Measurements from ENCODE around the gene TNS3. TPM values are rescaled to one million over a fixed set of nuclear protein-coding genes. Genes with fewer than 3 reads are reported as not detected.

Gene TNS3
- total and polyA plus RNA-seq, 2 donors (not counting 1 experiment from before 2014, with no cell fraction given): 11.4 to 77.5 TPM

DNA sequence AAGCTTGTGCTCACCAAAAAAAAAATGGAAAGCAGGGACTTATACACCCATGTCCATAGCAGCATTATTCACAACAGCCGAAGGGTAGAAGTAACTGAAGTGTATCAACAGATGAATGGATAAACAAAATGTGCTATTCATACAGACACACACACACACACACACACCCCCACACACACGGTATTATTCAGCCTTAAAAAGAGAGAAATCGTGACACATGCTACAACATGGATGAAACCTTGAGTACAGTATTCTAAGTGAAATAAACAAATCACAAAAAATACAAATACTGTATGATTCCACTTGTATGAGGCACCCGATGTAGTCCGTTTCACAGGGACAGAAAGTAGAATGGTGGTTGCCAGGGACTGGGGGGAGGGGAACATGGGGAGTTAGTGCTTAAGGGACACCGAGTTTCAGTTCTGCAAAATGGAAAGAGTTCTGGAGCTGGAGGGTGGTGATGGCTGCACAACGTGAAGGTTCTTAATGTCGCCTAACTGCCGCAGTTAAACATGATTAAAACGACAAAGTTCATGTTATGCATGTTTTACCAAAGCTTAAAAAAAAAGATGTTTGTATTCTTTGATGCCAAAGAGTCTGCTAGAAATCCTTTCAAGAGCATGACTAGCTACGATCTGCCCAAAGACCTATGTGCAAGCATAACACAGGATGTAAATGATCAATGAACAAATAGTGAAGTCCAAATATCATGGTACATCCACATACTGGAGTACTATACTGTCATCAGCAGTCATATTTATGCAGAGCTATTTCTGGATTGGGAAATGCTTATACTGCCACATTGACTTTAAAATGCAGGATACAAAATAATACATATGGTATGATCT is 7.2 kb downstream of the TNS3 start:
- Mint-ChIP-seq H3K4me3 (peak overlapping the region; percentile 71), H3K4me1 (peaks cover 92% of the 10 kb centered on the region), H3K27me3 (no peaks in the 10 kb centered on the region), H3K27ac (peak overlapping the region; percentile 83), H3K9me3 (ENCODE audit: insufficient read depth) (no peaks in the 10 kb centered on the region)
- TF ChIP-seq, protein P1, sequence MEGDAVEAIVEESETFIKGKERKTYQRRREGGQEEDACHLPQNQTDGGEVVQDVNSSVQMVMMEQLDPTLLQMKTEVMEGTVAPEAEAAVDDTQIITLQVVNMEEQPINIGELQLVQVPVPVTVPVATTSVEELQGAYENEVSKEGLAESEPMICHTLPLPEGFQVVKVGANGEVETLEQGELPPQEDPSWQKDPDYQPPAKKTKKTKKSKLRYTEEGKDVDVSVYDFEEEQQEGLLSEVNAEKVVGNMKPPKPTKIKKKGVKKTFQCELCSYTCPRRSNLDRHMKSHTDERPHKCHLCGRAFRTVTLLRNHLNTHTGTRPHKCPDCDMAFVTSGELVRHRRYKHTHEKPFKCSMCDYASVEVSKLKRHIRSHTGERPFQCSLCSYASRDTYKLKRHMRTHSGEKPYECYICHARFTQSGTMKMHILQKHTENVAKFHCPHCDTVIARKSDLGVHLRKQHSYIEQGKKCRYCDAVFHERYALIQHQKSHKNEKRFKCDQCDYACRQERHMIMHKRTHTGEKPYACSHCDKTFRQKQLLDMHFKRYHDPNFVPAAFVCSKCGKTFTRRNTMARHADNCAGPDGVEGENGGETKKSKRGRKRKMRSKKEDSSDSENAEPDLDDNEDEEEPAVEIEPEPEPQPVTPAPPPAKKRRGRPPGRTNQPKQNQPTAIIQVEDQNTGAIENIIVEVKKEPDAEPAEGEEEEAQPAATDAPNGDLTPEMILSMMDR (IDR thresholded peaks at IDR 0.05): no peak
- TF ChIP-seq EZH2 (IDR thresholded peaks at IDR 0.05; ENCODE audit: borderline replicate concordance, insufficient read depth, low read depth, low read length, poor library complexity, severe bottlenecking): no peak
- H3K4me3 ChIP-seq (ENCODE audit: control extremely low read depth in 1 of 5, extremely low read depth in 1 of 5, insufficient read depth in 1 of 5, low read depth in 2 of 5, low read length in 4 of 5): peak overlapping the region in 3 of 5 experiments; percentile 7 to 35 (median 27)
- ChIA-PET CTCF (interaction anchor here (0.7 to 2.4 kb wide), 9 partner anchors 9 to 244 kb away, joined by 3 to 9 read pairs (median 5); no protein-coding TSS in a partner anchor), POLR2A (interaction anchor here (0.5 to 1.6 kb wide), 8 partner anchors 9 to 147 kb away, joined by 3 to 9 read pairs (median 4); no protein-coding TSS in a partner anchor)
- H3K9me3 ChIP-seq (ENCODE audit: control extremely low read depth in 1 of 3, control insufficient read depth in 2 of 3, insufficient read depth in 1 of 3, low read length in 2 of 3): peaks cover 0 to 3% (median 0%) of the 10 kb centered on the region in 3 donors
- H3K4me2 ChIP-seq (replicated peaks; ENCODE audit: low read depth, low read length, poor library complexity, severe bottlenecking): peak overlapping the region; percentile 60
- 9% methylated on average over 6 of the region's 11 CpGs for WGBS (ENCODE audit: insufficient coverage)
- peaks cover 78 to 96% of the 10 kb centered on the region in 2 donors for H3K4me1 ChIP-seq (ENCODE audit: control insufficient read depth in 2 of 2, insufficient read depth in 2 of 2, low read length in 2 of 2)
- DNase-seq: peak; percentile 86
- no peaks in the 10 kb centered on the region for H3K27me3 ChIP-seq (replicated peaks in 1 of 4; ENCODE audit: control extremely low read depth in 1 of 4, control insufficient read depth in 3 of 4, insufficient read depth in 4 of 4, low read length in 3 of 4)
- H2AFZ ChIP-seq (ENCODE audit: insufficient read depth, low read depth, low read length, poor library complexity, severe bottlenecking): no peak overlapping the region
- intact Hi-C loops (cut with micrococcal nuclease): loop anchor here (1.0 to 2.0 kb wide), 3 partner anchors 26 to 151 kb away; no protein-coding TSS in a partner anchor
- H3K36me3 ChIP-seq (replicated peaks in 1 of 2; ENCODE audit: control extremely low read depth in 1 of 2, control insufficient read depth in 1 of 2, extremely low read depth in 1 of 2, insufficient read depth in 2 of 2, low read length in 1 of 2): peaks cover 0 to 2% of the 10 kb centered on the region in 2 experiments
- peak overlapping the region; percentile 13 for H3K9ac ChIP-seq (ENCODE audit: low read length)
- H3K79me2 ChIP-seq (ENCODE audit: control insufficient read depth, insufficient read depth, low read length): peaks cover 30% of the 10 kb centered on the region
- H4K20me1 ChIP-seq (ENCODE audit: control insufficient read depth, insufficient read depth, low read length, poor library complexity, severe bottlenecking): no peaks in the 10 kb centered on the region
- peak; percentile 81 for ATAC-seq (ENCODE audit: low read depth)
- no peak overlapping the region for H3K27ac ChIP-seq (ENCODE audit: low read length in 2 of 2)

All from B cell (primary cell).